H1 (cell line): ENCODE measurements around the gene ZNF576. TPM values are rescaled to one million over a fixed set of nuclear protein-coding genes. Genes with fewer than 3 reads are reported as not detected.
A peak's percentile ranks its signal among the peaks of the same experiment; 100 is the strongest.

Experiments
- CTCF ChIA-PET: fragments of 300-600 bp; sonication (Branson Sonifier 250); formaldehyde crosslinking; loops from one replicate; lab custom pipeline; 2021; ENCODE audit not compliant: partially characterized antibody; lab: Charles Lee
- POLR2A ChIA-PET: fragments of 300-600 bp; sonication (Branson Sonifier 250); formaldehyde crosslinking; loops from one replicate; lab custom pipeline; 2021; ENCODE audit warnings: inconsistent platforms; ENCODE audit not compliant: partially characterized antibody; lab: Charles Lee
- DNase-seq, 2 experiments: peaks; one replicate each; pipeline versions ENCODE4 v3.0.0 to v3.0.0-alpha.2; 2010 to 2022; ENCODE audit warnings: low spot score in 2 of 2, low read depth in 1 of 2, mixed read lengths in 1 of 2
- FAIRE-seq: peaks from 2 replicates; lab custom pipeline; 2011; peaks lifted over from hg19 to GRCh38; lab: Jason Lieb, UNC
- H2AFZ ChIP-seq: 2 replicates; pipeline ENCODE4 v1.8.1; 2012; ENCODE audit warnings: low read length, inconsistent platforms
- H2AK5ac ChIP-seq: 2 replicates; pipeline ENCODE4 v1.6.1; 2013; ENCODE audit warnings: low read depth, low read length
- H2BK120ac ChIP-seq: replicated peaks from 2 replicates; pipeline ENCODE3; 2013; ENCODE audit warnings: low read depth, low read length, inconsistent platforms
- H2BK12ac ChIP-seq: 2 replicates; pipeline ENCODE4 v1.6.1; 2013; ENCODE audit warnings: low read depth, low read length
- H2BK15ac ChIP-seq: 2 replicates; pipeline ENCODE4 v1.6.1; 2013; ENCODE audit warnings: low read length
- H2BK20ac ChIP-seq: 2 replicates; pipeline ENCODE4 v1.6.1; 2013; ENCODE audit warnings: low read length
- H2BK5ac ChIP-seq: 2 replicates; pipeline ENCODE4 v1.6.1; 2013; ENCODE audit warnings: low read depth, low read length
- H3K14ac ChIP-seq: 2 replicates; pipeline ENCODE4 v1.6.1; 2013; ENCODE audit warnings: inconsistent platforms; ENCODE audit not compliant: insufficient read length
- H3K18ac ChIP-seq: 2 replicates; pipeline ENCODE4 v1.6.1; 2013; ENCODE audit warnings: low read length; ENCODE audit errors: extremely low read depth
- H3K23ac ChIP-seq: 2 replicates; pipeline ENCODE4 v1.6.1; 2013; ENCODE audit warnings: inconsistent platforms; ENCODE audit not compliant: insufficient read length
- H3K23me2 ChIP-seq: 2 replicates; pipeline ENCODE4 v1.6.1; 2013; ENCODE audit warnings: low read depth, low read length
- H3K27ac ChIP-seq: 2 replicates; pipeline ENCODE4 v1.6.1; 2011; ENCODE audit warnings: low read depth, low read length, inconsistent platforms
- H3K27me3 ChIP-seq, 4 experiments: replicated peaks in 1 of 4; 1 replicate in 1 of 4; 2 replicates in 3 of 4; pipeline versions ENCODE4 v1.6.1 to v1.8.1; 2011 to 2013; ENCODE audit warnings: low read length in 3 of 4, mild to moderate bottlenecking in 3 of 4, inconsistent platforms in 2 of 4, mixed read lengths in 2 of 4, moderate library complexity in 1 of 4; ENCODE audit not compliant: control insufficient read depth in 3 of 4, insufficient read depth in 3 of 4; ENCODE audit errors: extremely low read depth in 1 of 4
- H3K36me3 ChIP-seq, 4 experiments: 2 replicates each; pipeline versions ENCODE4 v1.6.1 to v1.8.1; 2011 to 2013; ENCODE audit warnings: mild to moderate bottlenecking in 4 of 4, low read length in 3 of 4, moderate library complexity in 2 of 4, control low read depth in 1 of 4, inconsistent platforms in 1 of 4; ENCODE audit not compliant: insufficient read depth in 4 of 4, control insufficient read depth in 2 of 4
- H3K4ac ChIP-seq: replicated peaks from 2 replicates; pipeline ENCODE3; 2013; ENCODE audit warnings: low read length, low read depth, mixed read lengths, inconsistent platforms; ENCODE audit not compliant: insufficient read length
- H3K4me1 ChIP-seq, 4 experiments: replicated peaks in 1 of 4; 1 replicate in 1 of 4; 2 replicates in 3 of 4; pipeline versions ENCODE4 v1.6.1 to v1.8.1; 2011 to 2013; ENCODE audit warnings: low read length in 3 of 4, inconsistent platforms in 2 of 4, mixed read lengths in 1 of 4; ENCODE audit not compliant: insufficient read depth in 4 of 4, control insufficient read depth in 3 of 4
- H3K4me2 ChIP-seq, 2 experiments: 2 replicates each; pipeline versions ENCODE4 v1.6.1 to v1.8.1; 2011 to 2013; ENCODE audit warnings: low read depth in 2 of 2, low read length in 2 of 2, control low read depth in 1 of 2, inconsistent platforms in 1 of 2, mild to moderate bottlenecking in 1 of 2; ENCODE audit not compliant: insufficient read depth in 1 of 2
- H3K4me3 ChIP-seq, 4 experiments: fragments of 200-600, 300-600 bp in 1 of 4; sonication (generic), shearing (Covaris generic), sonication (Bioruptor Twin) in 1 of 4; 2 replicates each; pipeline versions ENCODE4 v1.5.1 to v1.8.1; 2011 to 2016; ENCODE audit warnings: low read length in 4 of 4, low read depth in 3 of 4, control low read depth in 2 of 4, inconsistent platforms in 2 of 4, mild to moderate bottlenecking in 2 of 4, mixed read lengths in 1 of 4, moderate library complexity in 1 of 4; ENCODE audit not compliant: insufficient read depth in 2 of 4; ENCODE audit errors: extremely low read depth in 1 of 4
- H3K56ac ChIP-seq: replicated peaks from 2 replicates; pipeline ENCODE3; 2013; ENCODE audit warnings: low read depth, mild to moderate bottlenecking, mixed read lengths, low read length, inconsistent platforms; ENCODE audit not compliant: insufficient read length
- H3K79me1 ChIP-seq: 2 replicates; pipeline ENCODE4 v1.6.1; 2013; ENCODE audit warnings: low read depth, low read length, control low read depth
- H3K79me2 ChIP-seq, 2 experiments: 2 replicates each; pipeline versions ENCODE4 v1.6.1 to v1.8.1; 2012 to 2013; ENCODE audit warnings: low read length in 2 of 2, mild to moderate bottlenecking in 2 of 2, inconsistent platforms in 1 of 2; ENCODE audit not compliant: insufficient read depth in 2 of 2, control insufficient read depth in 1 of 2
- H3K9ac ChIP-seq, 4 experiments: replicated peaks in 1 of 4; 1 replicate in 1 of 4; 2 replicates in 3 of 4; pipeline versions ENCODE4 v1.6.1 to v1.8.1; 2011 to 2013; ENCODE audit warnings: low read depth in 3 of 4, low read length in 3 of 4, control low read depth in 2 of 4, mild to moderate bottlenecking in 2 of 4, moderate library complexity in 2 of 4, inconsistent platforms in 1 of 4; ENCODE audit errors: extremely low read depth in 1 of 4
- H3K9me3 ChIP-seq, 2 experiments: 2 replicates each; pipeline versions ENCODE4 v1.6.1 to v1.8.1; 2012 to 2013; ENCODE audit warnings: mild to moderate bottlenecking in 2 of 2, moderate library complexity in 2 of 2, control low read depth in 1 of 2, inconsistent platforms in 1 of 2, low read depth in 1 of 2, low read length in 1 of 2, mixed read lengths in 1 of 2; ENCODE audit not compliant: insufficient read depth in 2 of 2
- H4K20me1 ChIP-seq, 2 experiments: replicated peaks in 1 of 2; 2 replicates each; pipeline versions ENCODE3 to v1.8.1; 2011 to 2013; ENCODE audit warnings: inconsistent platforms in 2 of 2, low read length in 2 of 2, mild to moderate bottlenecking in 1 of 2; ENCODE audit not compliant: insufficient read depth in 2 of 2, control insufficient read depth in 1 of 2
- H4K5ac ChIP-seq: 2 replicates; pipeline ENCODE4 v1.6.1; 2013; ENCODE audit warnings: low read length, low read depth, mixed read lengths, inconsistent platforms; ENCODE audit not compliant: insufficient read length
- H4K8ac ChIP-seq: 2 replicates; pipeline ENCODE4 v1.8.0; 2013; ENCODE audit warnings: mild to moderate bottlenecking, moderate library complexity, low read length, inconsistent platforms; ENCODE audit not compliant: insufficient read depth; ENCODE audit errors: extremely low read depth
- H4K91ac ChIP-seq: replicated peaks from 2 replicates; pipeline ENCODE3; 2013; ENCODE audit warnings: low read length, mixed read lengths, inconsistent platforms; ENCODE audit not compliant: insufficient read length
- CHD2 ChIP-seq: IDR thresholded peaks from 2 replicates; pipeline ENCODE4 v1.6.1; 2012; ENCODE audit warnings: low read length, improper control_type of control experiment
- FOSL1 ChIP-seq: IDR thresholded peaks from 2 replicates; pipeline ENCODE4 v1.6.1; 2011; ENCODE audit warnings: mild to moderate bottlenecking, low read depth, low read length, moderate library complexity; ENCODE audit not compliant: insufficient read depth
- KDM5A ChIP-seq: fragments of 200-600 bp; IDR thresholded peaks from 2 replicates; pipeline ENCODE4 v1.7.1; 2012; ENCODE audit warnings: mild to moderate bottlenecking, low read length, inconsistent platforms, mixed read lengths
- NANOG ChIP-seq: IDR thresholded peaks from 2 replicates; pipeline ENCODE4 v1.6.1; 2011; ENCODE audit warnings: low read length, low read depth, mild to moderate bottlenecking, inconsistent platforms; ENCODE audit not compliant: insufficient read depth, poor library complexity, severe bottlenecking
- NRF1 ChIP-seq: IDR thresholded peaks from 2 replicates; pipeline ENCODE4 v1.6.1; 2011; ENCODE audit warnings: mild to moderate bottlenecking, low read depth, low read length, improper control_type of control experiment
- PHF8 ChIP-seq: fragments of 200-600 bp; sonication (generic); conservative IDR thresholded peaks from 2 replicates; pipeline ENCODE4 v1.7.1; 2012; ENCODE audit warnings: low read depth, mild to moderate bottlenecking, inconsistent platforms, low read length, moderate library complexity
- RNF2 ChIP-seq: fragments of 200-900, 300-1000 bp; sonication (generic); IDR thresholded peaks from 2 replicates; pipeline ENCODE4 v1.7.1; 2016; ENCODE audit warnings: borderline replicate concordance, low read depth, mild to moderate bottlenecking, antibody characterized with exemption, low read length; ENCODE audit not compliant: poor library complexity, severe bottlenecking; ENCODE audit errors: missing control alignments
- TAF1 ChIP-seq: IDR thresholded peaks from 2 replicates; pipeline ENCODE4 v1.6.1; 2011; ENCODE audit warnings: mild to moderate bottlenecking, low read depth, low read length
- TAF7 ChIP-seq: optimal IDR thresholded peaks from 2 replicates; pipeline ENCODE3; 2011; ENCODE audit warnings: low read depth, mild to moderate bottlenecking, inconsistent platforms, low read length, moderate library complexity, borderline replicate concordance
- YY1 ChIP-seq: IDR thresholded peaks from 2 replicates; pipeline ENCODE4 v1.6.1; 2011; ENCODE audit warnings: low read depth, mild to moderate bottlenecking, low read length
- WGBS, 2 experiments: shearing (Covaris generic) in 1 of 2; methylation state at CpG; one replicate each; pipeline versions ENCODE4 v1.1.6 to v1.1.7; 2013 to 2015; ENCODE audit warnings: low lambda C conversion rate in 2 of 2, mixed read lengths in 2 of 2, inconsistent platforms in 1 of 2, low coverage in 1 of 2, missing lambda C conversion rate in 1 of 2; ENCODE audit not compliant: insufficient replicate concordance in 2 of 2, insufficient coverage in 1 of 2, insufficient read length in 1 of 2; ENCODE audit errors: extremely low coverage in 1 of 2, missing lambda C conversion rate in 1 of 2; 5-methylcytosine and 5-hydroxymethylcytosine counted together
- polyA plus RNA-seq, 7 experiments: library from polyadenylated mRNA; depleted of rRNA in 3 of 7; stranded (reverse) in 5 of 7; unstranded in 2 of 7; fragments of >200 nt in 5 of 7; fragments of 200-250 nt in 2 of 7; gene quantifications; 1 replicate in 5 of 7; 2 replicates in 1 of 7; 4 replicates in 1 of 7; pipeline versions ENCODE4 v1.2.1 to v1.2.3, GENCODE V29; 2011 to 2013; ENCODE audit warnings: missing spikeins in 2 of 7, mixed read lengths in 2 of 7
- total RNA-seq: library from RNA; stranded (reverse); fragmentation: NEBNext Ultra II Directional; extraction: Animal tissue kit (Norgen Biotek cat#: 25700); gene quantifications from 2 replicates; pipeline ENCODE4 v1.2.1, GENCODE V29; 2021
- TF ChIP-seq, protein P1 (sequence below): IDR thresholded peaks from 2 replicates; pipeline ENCODE4 v1.6.1; 2011; ENCODE audit warnings: low read length, improper control_type of control experiment

The ZNF576 gene
- total and polyA plus RNA-seq, 2 of the 8 experiments (the other 6 are each of a cell fraction or from before 2014, with no cell fraction given), result 13.6 to 32.4 TPM

DNA sequence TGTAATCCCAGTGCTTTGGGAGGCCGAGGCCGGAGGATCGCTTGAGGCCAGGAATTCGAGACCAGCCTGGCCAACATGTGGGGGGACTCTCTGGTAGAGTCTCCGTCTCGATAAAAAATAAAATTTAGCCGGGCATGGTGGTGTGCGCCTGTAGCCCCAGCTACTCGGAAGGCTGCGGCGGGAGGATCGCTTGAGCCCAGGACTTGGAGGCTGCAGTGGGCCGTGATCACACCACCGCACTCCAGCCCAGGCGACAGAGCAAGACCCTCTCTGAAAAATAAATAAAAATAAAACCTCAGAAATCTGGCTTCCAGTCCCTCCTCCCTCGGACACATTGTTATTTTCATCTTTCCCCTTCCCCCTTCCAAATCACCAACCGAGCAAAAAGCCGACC, 793 bp upstream of the ZNF576 start:
- Histone ChIP-seq H3K18ac (peak overlapping the region; percentile 78; the same call in 1 of the 2 replicates), H3K23ac (no peak overlapping the region), H3K36me3 (peaks cover 5 to 23% (median 11%) of the 10 kb centered on the region in 4 experiments; a peak in 5 of 8 replicates), H3K14ac (no peak overlapping the region), H2BK15ac (no peak overlapping the region), H4K91ac (no peak overlapping the region), H3K79me2 (peaks cover 5 to 20% of the 10 kb centered on the region in 2 experiments), H3K27me3 (no peaks in the 10 kb centered on the region), H3K56ac (no peak overlapping the region), H2AK5ac (no peak overlapping the region), H3K4me2 (peak overlapping the region; percentile 89 to 98), H4K5ac (no peak overlapping the region), H3K9me3 (no peaks in the 10 kb centered on the region), H4K20me1 (peaks cover 3 to 5% of the 10 kb centered on the region in 2 experiments), H3K27ac (no peak overlapping the region), H2BK20ac (no peak overlapping the region), H2AFZ (no peak overlapping the region), H2BK120ac (no peak overlapping the region), H2BK12ac (no peak overlapping the region), H4K8ac (no peak overlapping the region), H3K4ac (no peak overlapping the region), H2BK5ac (no peak overlapping the region; the same call in 1 of the 2 replicates), H3K4me3 (peak overlapping the region; percentile 78 to 90 (median 80)), H3K23me2 (peaks cover 16% of the 10 kb centered on the region; the same call in 1 of the 2 replicates), H3K4me1 (peaks cover 2 to 6% (median 3%) of the 10 kb centered on the region in 4 experiments; a peak in 6 of 7 replicates), H3K79me1 (peaks cover 7% of the 10 kb centered on the region), H3K9ac (peak overlapping the region; percentile 34 to 75 (median 64))
- POLR2A ChIA-PET, result interaction anchor here (0.8 to 3.9 kb wide), 15 partner anchors 11 to 72 kb away, joined by 3 to 36 read pairs (median 5); partner anchors contain the start of genes PINLYP, XRCC1 and ZNF575
- CTCF ChIA-PET, result interaction anchor here (1.2 to 6.5 kb wide), 12 partner anchors 10 to 68 kb away, joined by 3 to 92 read pairs (median 28); partner anchors contain the start of genes ETHE1 and ZNF575
- DNase-seq (peak in 1 of 2 experiments; percentile 53), FAIRE-seq (no peak)
- WGBS, 2 experiments, result 5% methylated on average over 18 of the region's 18 CpGs; no CpG with 5 or more reads in 1 of the 2 experiments
- 0 out of 2 replicates have a peak, but pooled peaks have one; percentile 7 for TF ChIP-seq TAF1
- TF ChIP-seq YY1, result no peak
- TF ChIP-seq RNF2, result no peak
- no peak for TF ChIP-seq NANOG
- TF ChIP-seq NRF1, result no peak
- peak; percentile 58; the same call in 1 of the 2 replicates for TF ChIP-seq PHF8
- TF ChIP-seq CHD2, result no peak
- 0 out of 2 replicates have a peak, but pooled peaks have one; percentile 12 for TF ChIP-seq KDM5A
- no peak for TF ChIP-seq TAF7
- no peak for TF ChIP-seq FOSL1
- TF ChIP-seq, protein P1, sequence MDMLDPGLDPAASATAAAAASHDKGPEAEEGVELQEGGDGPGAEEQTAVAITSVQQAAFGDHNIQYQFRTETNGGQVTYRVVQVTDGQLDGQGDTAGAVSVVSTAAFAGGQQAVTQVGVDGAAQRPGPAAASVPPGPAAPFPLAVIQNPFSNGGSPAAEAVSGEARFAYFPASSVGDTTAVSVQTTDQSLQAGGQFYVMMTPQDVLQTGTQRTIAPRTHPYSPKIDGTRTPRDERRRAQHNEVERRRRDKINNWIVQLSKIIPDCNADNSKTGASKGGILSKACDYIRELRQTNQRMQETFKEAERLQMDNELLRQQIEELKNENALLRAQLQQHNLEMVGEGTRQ, result no peak
